IMR-90 (cell line): ENCODE results near the gene MXRA8. TPM values are rescaled to one million over a fixed set of nuclear protein-coding genes. Genes with fewer than 3 reads are reported as not detected.
A peak's percentile ranks its signal among the peaks of the same experiment; 100 is the strongest.

Source experiments
- ATAC-seq: fragments of 200-7000 bp; cut with Tn5 transposase; 2 replicates; pipeline ENCODE4 v1.9.1; 2020; ENCODE audit warnings: low read depth, mild to moderate bottlenecking, moderate library complexity
- BruUV-seq: library from RNA; stranded (reverse); fragments of 400-500 nt; replicated peaks from 2 replicates; lab custom pipeline; 2021; lab: Mats Ljungman, UMichigan
- CTCF ChIA-PET: fragments of 300-600 bp; formaldehyde crosslinking; extraction: SDS; loops from one replicate; lab custom pipeline; 2021; ENCODE audit warnings: antibody characterized with exemption; lab: Yijun Ruan, JAX
- POLR2A ChIA-PET: fragments of 300-600 bp; sonication (Branson Sonifier 250); formaldehyde crosslinking; loops from one replicate; lab custom pipeline; 2022; ENCODE audit warnings: antibody characterized with exemption; ENCODE audit not compliant: unreplicated experiment; lab: Charles Lee
- DNase-seq: peaks from one replicate; pipeline ENCODE4 v3.0.0; 2013
- H2AFZ ChIP-seq: replicated peaks from 2 replicates; pipeline ENCODE3; 2013; ENCODE audit warnings: low read length, mild to moderate bottlenecking; ENCODE audit not compliant: poor library complexity
- H2AK5ac ChIP-seq: 2 replicates; pipeline ENCODE4 v1.6.1; 2013; ENCODE audit warnings: low read depth, low read length, inconsistent platforms
- H2AK9ac ChIP-seq: replicated peaks from 2 replicates; pipeline ENCODE3; 2013; ENCODE audit warnings: mild to moderate bottlenecking, low read depth, low read length, moderate library complexity; ENCODE audit not compliant: poor library complexity
- H2BK120ac ChIP-seq: 2 replicates; pipeline ENCODE4 v1.6.1; 2013; ENCODE audit warnings: low read depth, low read length, inconsistent platforms
- H2BK15ac ChIP-seq: 3 replicates; pipeline ENCODE4 v1.6.1; 2013; ENCODE audit warnings: low read depth, low read length, inconsistent platforms
- H2BK20ac ChIP-seq: 2 replicates; pipeline ENCODE4 v1.6.1; 2013; ENCODE audit warnings: low read depth, mild to moderate bottlenecking, inconsistent platforms, low read length, moderate library complexity
- H2BK5ac ChIP-seq: 2 replicates; pipeline ENCODE4 v1.6.1; 2013; ENCODE audit warnings: mild to moderate bottlenecking, low read depth, low read length, inconsistent platforms; ENCODE audit not compliant: poor library complexity, severe bottlenecking
- H3K14ac ChIP-seq: replicated peaks from 2 replicates; pipeline ENCODE4 v1.6.1; 2013; ENCODE audit warnings: low read depth, low read length, inconsistent platforms
- H3K18ac ChIP-seq: 2 replicates; pipeline ENCODE4 v1.6.1; 2013; ENCODE audit warnings: low read depth, low read length, control low read depth
- H3K23ac ChIP-seq: 2 replicates; pipeline ENCODE4 v1.6.1; 2013; ENCODE audit warnings: low read depth, low read length, inconsistent platforms
- H3K27ac ChIP-seq: 2 replicates; pipeline ENCODE4 v1.5.1; 2013; ENCODE audit warnings: mild to moderate bottlenecking, control low read depth, low read length; ENCODE audit not compliant: insufficient read depth
- H3K27me3 ChIP-seq: 2 replicates; pipeline ENCODE4 v1.6.1; 2013; ENCODE audit warnings: low read length; ENCODE audit not compliant: control insufficient read depth, insufficient read depth
- H3K36me3 ChIP-seq: 2 replicates; pipeline ENCODE4 v1.6.1; 2013; ENCODE audit warnings: low read length, mixed read lengths; ENCODE audit not compliant: control insufficient read depth, insufficient read depth
- H3K4ac ChIP-seq: 2 replicates; pipeline ENCODE4 v1.6.1; 2013; ENCODE audit warnings: low read depth, low read length, inconsistent platforms
- H3K4me1 ChIP-seq: 2 replicates; pipeline ENCODE4 v1.6.1; 2013; ENCODE audit warnings: low read length, mixed read lengths; ENCODE audit not compliant: control insufficient read depth, insufficient read depth
- H3K4me2 ChIP-seq: 2 replicates; pipeline ENCODE4 v1.6.1; 2013; ENCODE audit warnings: low read depth, mild to moderate bottlenecking, control low read depth, low read length, moderate library complexity
- H3K4me3 ChIP-seq: 2 replicates; pipeline ENCODE4 v1.5.1; 2013; ENCODE audit warnings: low read depth, mild to moderate bottlenecking, control low read depth, low read length, moderate library complexity; ENCODE audit not compliant: insufficient read depth
- H3K56ac ChIP-seq: 2 replicates; pipeline ENCODE4 v1.6.1; 2013; ENCODE audit warnings: low read length, inconsistent platforms; ENCODE audit not compliant: insufficient read depth; ENCODE audit errors: extremely low read depth
- H3K79me1 ChIP-seq, 2 experiments: 2 replicates each; pipeline ENCODE4 v1.6.1; 2013; ENCODE audit warnings: low read length in 2 of 2, inconsistent platforms in 1 of 2, low read depth in 1 of 2
- H3K9ac ChIP-seq: 2 replicates; pipeline ENCODE4 v1.6.1; 2013; ENCODE audit warnings: low read depth, low read length, control low read depth
- H3K9me1 ChIP-seq: 2 replicates; pipeline ENCODE4 v1.6.1; 2013; ENCODE audit warnings: low read length, inconsistent platforms; ENCODE audit not compliant: insufficient read depth
- H3K9me3 ChIP-seq: 2 replicates; pipeline ENCODE4 v1.6.1; 2013; ENCODE audit warnings: low read length; ENCODE audit not compliant: control insufficient read depth, insufficient read depth
- H4K20me1 ChIP-seq: 2 replicates; pipeline ENCODE4 v1.6.1; 2013; ENCODE audit warnings: low read length, inconsistent platforms; ENCODE audit not compliant: insufficient read depth
- H4K5ac ChIP-seq: 2 replicates; pipeline ENCODE4 v1.6.1; 2013; ENCODE audit warnings: mild to moderate bottlenecking, low read depth, low read length, control low read depth
- H4K8ac ChIP-seq, 2 experiments: 2 replicates each; pipeline ENCODE4 v1.6.1; 2013; ENCODE audit warnings: low read depth in 2 of 2, low read length in 2 of 2, control low read depth in 1 of 2, inconsistent platforms in 1 of 2
- H4K91ac ChIP-seq: 2 replicates; pipeline ENCODE4 v1.6.1; 2013; ENCODE audit warnings: low read depth, low read length, inconsistent platforms; ENCODE audit not compliant: insufficient read depth
- BHLHE40 ChIP-seq: fragments of 150-350 bp; IDR thresholded peaks from 2 replicates; pipeline ENCODE4 v1.6.1; 2016; ENCODE audit warnings: mild to moderate bottlenecking, low read depth, low read length
- CEBPB ChIP-seq: IDR thresholded peaks from 2 replicates; pipeline ENCODE4 v1.6.1; 2012; ENCODE audit warnings: low read depth, low read length, improper control_type of control experiment
- CHD1 ChIP-seq: IDR thresholded peaks from 2 replicates; pipeline ENCODE4 v1.6.1; 2012; ENCODE audit warnings: low read depth, low read length, improper control_type of control experiment
- FOS ChIP-seq: fragments of 150-350 bp; IDR thresholded peaks from 2 replicates; pipeline ENCODE4 v1.6.1; 2016; ENCODE audit warnings: low read depth, low read length
- MAFK ChIP-seq: IDR thresholded peaks from 2 replicates; pipeline ENCODE4 v1.6.1; 2012; ENCODE audit warnings: low read depth, low read length, improper control_type of control experiment
- MAZ ChIP-seq: IDR thresholded peaks from 2 replicates; pipeline ENCODE4 v1.6.1; 2012; ENCODE audit warnings: low read depth, mild to moderate bottlenecking, low read length, improper control_type of control experiment, moderate library complexity, borderline replicate concordance
- MXI1 ChIP-seq: IDR thresholded peaks from 2 replicates; pipeline ENCODE4 v1.6.1; 2012; ENCODE audit warnings: low read depth, mild to moderate bottlenecking, low read length, moderate library complexity, borderline replicate concordance
- NFE2L2 ChIP-seq: fragments of 150-350 bp; IDR thresholded peaks from 2 replicates; pipeline ENCODE4 v1.6.1; 2016; ENCODE audit warnings: low read depth, mild to moderate bottlenecking, low read length
- POLR2A ChIP-seq: IDR thresholded peaks from 2 replicates; pipeline ENCODE4 v1.6.1; 2012; ENCODE audit warnings: mild to moderate bottlenecking, low read depth, low read length
- RAD21 ChIP-seq: IDR thresholded peaks from 2 replicates; pipeline ENCODE4 v1.6.1; 2012; ENCODE audit warnings: low read length, improper control_type of control experiment
- RCOR1 ChIP-seq: IDR thresholded peaks from 2 replicates; pipeline ENCODE4 v1.6.1; 2012; ENCODE audit warnings: mild to moderate bottlenecking, low read length, improper control_type of control experiment; ENCODE audit not compliant: insufficient replicate concordance
- RFX5 ChIP-seq: IDR thresholded peaks from 2 replicates; pipeline ENCODE4 v1.8.0; 2012; ENCODE audit warnings: low read depth, mild to moderate bottlenecking, low read length, moderate library complexity
- SMC3 ChIP-seq: fragments of 150-350 bp; IDR thresholded peaks from 2 replicates; pipeline ENCODE4 v1.6.1; 2016; ENCODE audit warnings: low read depth, mild to moderate bottlenecking, antibody characterized with exemption, low read length, moderate library complexity
- WGBS, 2 experiments: methylation state at CpG; one replicate each; pipeline versions ENCODE4 v1.1.5 to v1.1.7; 2013; ENCODE audit warnings: missing lambda C conversion rate in 2 of 2; ENCODE audit not compliant: insufficient read length in 1 of 2; ENCODE audit errors: extremely low coverage in 2 of 2; 5-methylcytosine and 5-hydroxymethylcytosine counted together
- dilution Hi-C: fragments of 300-500 bp; cut with HindIII; formaldehyde crosslinking; loops from one replicate; pipeline ENCODE4 v1.14.3; 2018; ENCODE audit warnings: low sequenced_read_pairs; ENCODE audit not compliant: unreplicated experiment
- in situ Hi-C: fragments of 300-500 bp; cut with MboI; formaldehyde crosslinking; loops from 3 replicates; pipeline ENCODE4 v1.14.3; 2019; ENCODE audit warnings: low sequenced_read_pairs, inconsistent platforms, mixed read lengths
- intact Hi-C: fragments of 100-400 bp; cut with micrococcal nuclease; formaldehyde crosslinking; loops from 2 replicates; pipeline ENCODE4 v1.10.0; 2022
- polyA plus RNA-seq, 3 experiments: library from polyadenylated mRNA; depleted of rRNA; stranded (reverse); fragments of >200 nt; gene quantifications; 2 replicates each; pipeline ENCODE4 v1.2.3, GENCODE V29; 2012; ENCODE audit warnings: low replicate concordance in 1 of 3
- total RNA-seq: library from RNA; depleted of rRNA; stranded (reverse); fragments of >200 nt; gene quantifications from 2 replicates; pipeline ENCODE4 v1.2.3, GENCODE V29; 2012
- TF ChIP-seq, protein P1 (sequence below): fragments of 150-350 bp; IDR thresholded peaks from 2 replicates; pipeline ENCODE4 v1.6.1; 2016; ENCODE audit warnings: low read depth, mild to moderate bottlenecking, low read length, moderate library complexity, borderline replicate concordance
- TF ChIP-seq, protein P2 (sequence below): fragments of 150-350 bp; IDR thresholded peaks from 2 replicates; pipeline ENCODE4 v1.6.1; 2017; ENCODE audit warnings: mild to moderate bottlenecking, antibody characterized with exemption, low read length, low read depth
- TF ChIP-seq, protein P3 (sequence below): conservative IDR thresholded peaks from 2 replicates; pipeline ENCODE4 v1.5.1; 2012; ENCODE audit warnings: mild to moderate bottlenecking, low read depth, low read length, improper control_type of control experiment

The MXRA8 gene
- total and polyA plus RNA-seq, 2 of the 4 experiments (the other 2 are of a cell fraction) = 92.5 to 469 TPM

DNA sequence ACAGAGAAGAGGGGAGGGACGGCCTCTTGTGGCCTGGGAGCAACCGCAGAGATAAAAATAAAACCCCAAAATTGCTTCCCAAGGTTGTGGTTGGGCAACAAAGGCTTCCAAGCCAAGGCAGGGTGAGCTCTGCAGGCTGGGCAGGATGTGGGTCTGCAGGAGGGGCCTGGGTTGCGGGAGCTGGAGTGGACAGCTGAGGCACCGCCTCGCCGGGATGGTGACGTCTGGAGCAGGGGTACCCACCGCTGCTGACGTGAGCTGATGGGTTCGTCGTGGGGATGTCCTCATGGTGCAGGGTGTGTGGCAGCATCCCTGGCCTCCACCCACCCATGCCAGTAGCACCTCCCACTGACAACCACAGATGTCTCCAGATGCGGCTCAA is 13.0 kb upstream of the MXRA8 start:
- DNase-seq (no peak), ATAC-seq (no peak)
- no peak overlapping the region for H4K91ac ChIP-seq
- H2BK120ac ChIP-seq = no peak overlapping the region
- H2BK5ac ChIP-seq = peak overlapping the region; percentile 10
- no peak overlapping the region for H3K4me3 ChIP-seq
- no peaks in the 10 kb centered on the region for H3K9me3 ChIP-seq
- intact Hi-C loops = no loop called here
- no peak overlapping the region for H3K14ac ChIP-seq
- H3K9ac ChIP-seq = no peak overlapping the region
- no peak overlapping the region for H3K18ac ChIP-seq
- peaks cover 8% of the 10 kb centered on the region for H3K36me3 ChIP-seq
- CTCF ChIA-PET = interaction anchor here (0.8 kb wide), 1 partner anchor 23 kb away, joined by 3 read pairs; no protein-coding TSS in a partner anchor
- no peak overlapping the region for H2BK20ac ChIP-seq
- 0 out of 2 replicates have a peak, but pooled peaks cover 5% of the 10 kb centered on the region for H3K9me1 ChIP-seq
- H3K79me1 ChIP-seq = peaks cover 3 to 48% of the 10 kb centered on the region in 2 experiments; a peak in 3 of 4 replicates
- H2AK9ac ChIP-seq = peak overlapping the region; percentile 82
- POLR2A ChIA-PET = no interaction called here
- TF ChIP-seq, protein P1, sequence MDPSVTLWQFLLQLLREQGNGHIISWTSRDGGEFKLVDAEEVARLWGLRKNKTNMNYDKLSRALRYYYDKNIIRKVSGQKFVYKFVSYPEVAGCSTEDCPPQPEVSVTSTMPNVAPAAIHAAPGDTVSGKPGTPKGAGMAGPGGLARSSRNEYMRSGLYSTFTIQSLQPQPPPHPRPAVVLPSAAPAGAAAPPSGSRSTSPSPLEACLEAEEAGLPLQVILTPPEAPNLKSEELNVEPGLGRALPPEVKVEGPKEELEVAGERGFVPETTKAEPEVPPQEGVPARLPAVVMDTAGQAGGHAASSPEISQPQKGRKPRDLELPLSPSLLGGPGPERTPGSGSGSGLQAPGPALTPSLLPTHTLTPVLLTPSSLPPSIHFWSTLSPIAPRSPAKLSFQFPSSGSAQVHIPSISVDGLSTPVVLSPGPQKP = no peak
- TF ChIP-seq MAZ = no peak
- no peak for TF ChIP-seq MXI1
- TF ChIP-seq, protein P2, sequence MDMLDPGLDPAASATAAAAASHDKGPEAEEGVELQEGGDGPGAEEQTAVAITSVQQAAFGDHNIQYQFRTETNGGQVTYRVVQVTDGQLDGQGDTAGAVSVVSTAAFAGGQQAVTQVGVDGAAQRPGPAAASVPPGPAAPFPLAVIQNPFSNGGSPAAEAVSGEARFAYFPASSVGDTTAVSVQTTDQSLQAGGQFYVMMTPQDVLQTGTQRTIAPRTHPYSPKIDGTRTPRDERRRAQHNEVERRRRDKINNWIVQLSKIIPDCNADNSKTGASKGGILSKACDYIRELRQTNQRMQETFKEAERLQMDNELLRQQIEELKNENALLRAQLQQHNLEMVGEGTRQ = no peak
- TF ChIP-seq, protein P3, sequence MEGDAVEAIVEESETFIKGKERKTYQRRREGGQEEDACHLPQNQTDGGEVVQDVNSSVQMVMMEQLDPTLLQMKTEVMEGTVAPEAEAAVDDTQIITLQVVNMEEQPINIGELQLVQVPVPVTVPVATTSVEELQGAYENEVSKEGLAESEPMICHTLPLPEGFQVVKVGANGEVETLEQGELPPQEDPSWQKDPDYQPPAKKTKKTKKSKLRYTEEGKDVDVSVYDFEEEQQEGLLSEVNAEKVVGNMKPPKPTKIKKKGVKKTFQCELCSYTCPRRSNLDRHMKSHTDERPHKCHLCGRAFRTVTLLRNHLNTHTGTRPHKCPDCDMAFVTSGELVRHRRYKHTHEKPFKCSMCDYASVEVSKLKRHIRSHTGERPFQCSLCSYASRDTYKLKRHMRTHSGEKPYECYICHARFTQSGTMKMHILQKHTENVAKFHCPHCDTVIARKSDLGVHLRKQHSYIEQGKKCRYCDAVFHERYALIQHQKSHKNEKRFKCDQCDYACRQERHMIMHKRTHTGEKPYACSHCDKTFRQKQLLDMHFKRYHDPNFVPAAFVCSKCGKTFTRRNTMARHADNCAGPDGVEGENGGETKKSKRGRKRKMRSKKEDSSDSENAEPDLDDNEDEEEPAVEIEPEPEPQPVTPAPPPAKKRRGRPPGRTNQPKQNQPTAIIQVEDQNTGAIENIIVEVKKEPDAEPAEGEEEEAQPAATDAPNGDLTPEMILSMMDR = no peak
- TF ChIP-seq MAFK = no peak
- no peak for TF ChIP-seq CHD1
- TF ChIP-seq FOS = no peak
- TF ChIP-seq RCOR1 = no peak
- TF ChIP-seq POLR2A = no peak
- TF ChIP-seq RAD21 = no peak
- no peak for TF ChIP-seq SMC3
- no peak for TF ChIP-seq RFX5
- no peak for TF ChIP-seq BHLHE40
- no peak for TF ChIP-seq CEBPB
- TF ChIP-seq NFE2L2 = no peak
- H2AFZ ChIP-seq = peak overlapping the region; percentile 29
- no CpG with 5 or more reads among the region's 12 CpGs for WGBS, 2 experiments
- dilution Hi-C loops = no loop called here
- H4K8ac ChIP-seq = no peak overlapping the region
- H3K4ac ChIP-seq = no peak overlapping the region
- no peaks in the 10 kb centered on the region for H3K27me3 ChIP-seq
- H4K20me1 ChIP-seq = peaks cover 11% of the 10 kb centered on the region; the same call in 1 of the 2 replicates
- in situ Hi-C loops = no loop called here
- no peak overlapping the region for H4K5ac ChIP-seq
- no peak overlapping the region for H2BK15ac ChIP-seq
- H3K4me2 ChIP-seq = no peak overlapping the region
- H3K4me1 ChIP-seq = peaks cover 12% of the 10 kb centered on the region
- H3K56ac ChIP-seq = no peak overlapping the region
- peak overlapping the region; percentile 60 for H2AK5ac ChIP-seq
- no peak overlapping the region for H3K27ac ChIP-seq
- H3K23ac ChIP-seq = no peak overlapping the region
- no TSS peak for BruUV-seq
